Stomach (tissue), 9 donors: ENCODE results near the gene STAB1. TPM values are rescaled to one million over a fixed set of nuclear protein-coding genes. Genes with fewer than 3 reads are reported as not detected.

Experiments
- DNase-seq, 2 donors: peaks; one replicate each; pipeline versions ENCODE4 v3.0.0 to v3.0.0-alpha.2; 2013 to 2019
- H3K27ac ChIP-seq, 5 donors: fragments of 200-600 bp in 4 of 5; sonication (generic) in 4 of 5; one replicate each; pipeline ENCODE4 v1.5.1; 2013 to 2019; ENCODE audit warnings: mild to moderate bottlenecking in 1 of 5, moderate library complexity in 1 of 5
- H3K27me3 ChIP-seq, 3 donors: fragments of 200-600 bp; sonication (generic); one replicate each; pipeline ENCODE4 v1.5.1; 2017 to 2019; ENCODE audit warnings: mixed run types in 1 of 3
- H3K36me3 ChIP-seq, 4 donors: fragments of 200-600 bp; sonication (generic); 1 replicate in 3 of 4; 2 replicates in 1 of 4; pipeline ENCODE4 v1.5.1; 2016 to 2019
- H3K4me1 ChIP-seq, 4 donors: fragments of 200-600 bp; sonication (generic); one replicate each; pipeline ENCODE4 v1.5.1; 2016 to 2019
- H3K4me3 ChIP-seq, 4 donors: fragments of 200-600 bp; sonication (generic) in 3 of 4; one replicate each; pipeline ENCODE4 v1.5.1; 2016 to 2019; ENCODE audit warnings: mild to moderate bottlenecking in 1 of 4
- H3K9me3 ChIP-seq, 4 donors: fragments of 200-600 bp; sonication (generic); one replicate each; pipeline ENCODE4 v1.5.1; 2016 to 2019
- CTCF ChIP-seq, 7 experiments: fragments of 450-650 bp in 4 of 7; fragments of 200-600 bp in 3 of 7; sonication (generic) in 3 of 7; IDR thresholded peaks; one replicate each; pipeline ENCODE4 v1.5.1; 2016 to 2019; ENCODE audit warnings: antibody characterized with exemption in 7 of 7, control low read depth in 2 of 7, mild to moderate bottlenecking in 1 of 7
- EP300 ChIP-seq: sonication (generic); formaldehyde crosslinking; IDR thresholded peaks from one replicate; pipeline ENCODE4 v1.6.1; 2017; ENCODE audit warnings: antibody characterized with exemption
- POLR2A ChIP-seq, 4 donors: fragments of 450-650 bp; IDR thresholded peaks; one replicate each; pipeline ENCODE4 v1.6.1; 2016; ENCODE audit warnings: antibody characterized with exemption in 4 of 4, control low read depth in 2 of 4, mild to moderate bottlenecking in 1 of 4, moderate library complexity in 1 of 4
- POLR2AphosphoS5 ChIP-seq, 3 donors: sonication (generic); formaldehyde crosslinking; IDR thresholded peaks; one replicate each; pipeline ENCODE4 v1.6.1; 2016; ENCODE audit warnings: antibody characterized with exemption in 3 of 3
- WGBS, 5 donors: extraction: QIAGEN DNeasy Blood & Tissue Kit in 3 of 5; methylation state at CpG; one replicate each; pipeline versions ENCODE4 v1.1.5 to v1.1.7; 2013 to 2018; 5-methylcytosine and 5-hydroxymethylcytosine counted together
- intact Hi-C: fragments of 100-400 bp; cut with DNase I; formaldehyde crosslinking; loops from one replicate; pipeline ENCODE4 v1.15.1; 2023; ENCODE audit warnings: low total_unique reads
- polyA plus RNA-seq, 3 donors: library from polyadenylated mRNA; stranded (reverse); fragments of 200-250 nt; gene quantifications; one replicate each; pipeline ENCODE4 v1.2.3, GENCODE V29; 2013
- total RNA-seq, 5 donors: library from RNA; depleted of rRNA; stranded (reverse); fragments of >200 nt; gene quantifications; one replicate each; pipeline versions ENCODE4 v1.1.0 to v1.2.3, GENCODE V29; 2014 to 2016
- donor health status: healthy with polysubstance abuse.
- donor health status: Bipolar disorder and iron deficiency.
- donor health status: healthy.

Gene STAB1
- total and polyA plus RNA-seq, 8 donors = 33.7 to 295 (median 62.8) TPM

DNA sequence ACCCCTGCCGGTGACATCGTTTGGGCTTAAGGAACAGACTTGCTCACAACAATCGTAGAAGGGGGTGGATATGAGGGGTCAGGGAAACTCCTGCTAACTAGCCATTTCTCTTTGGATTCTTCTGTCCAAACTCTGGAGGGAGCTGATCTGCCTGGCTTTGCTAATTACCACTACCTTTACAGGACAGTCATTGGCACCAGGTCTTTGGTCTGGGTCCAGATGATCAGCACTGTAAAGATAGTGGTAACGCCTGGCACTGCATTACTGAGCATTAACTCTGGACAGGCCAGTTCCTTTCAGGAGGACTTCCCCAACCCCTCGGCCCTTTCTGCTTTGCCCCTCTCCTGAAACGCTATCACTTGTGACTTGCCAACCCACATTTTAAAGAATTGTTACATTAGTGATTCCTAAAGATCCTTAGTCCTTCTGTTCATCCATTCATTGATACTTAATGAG, 42.1 kb downstream of the STAB1 start:
- peak overlapping the region; percentile 81 to 96 (median 89) for H3K27ac ChIP-seq
- peak overlapping the region; percentile 68 to 81 (median 79) for H3K4me3 ChIP-seq
- peaks cover 0 to 13% (median 0%) of the 10 kb centered on the region in 3 donors for H3K27me3 ChIP-seq
- peaks cover 0 to 25% (median 16%) of the 10 kb centered on the region in 4 donors for H3K36me3 ChIP-seq
- 1 to 3% (median 2%) methylated on average over 6 of the region's 6 CpGs for WGBS, 5 donors
- intact Hi-C loops = no loop called here
- no peaks in the 10 kb centered on the region for H3K9me3 ChIP-seq
- DNase-seq = no peak
- TF ChIP-seq EP300 = no peak
- no peak for TF ChIP-seq POLR2A (IDR thresholded peaks at IDR 0.05)
- TF ChIP-seq CTCF (IDR thresholded peaks at IDR 0.05) = no peak
- no peak for TF ChIP-seq POLR2AphosphoS5 (IDR thresholded peaks at IDR 0.05)
- peaks cover 41 to 77% (median 62%) of the 10 kb centered on the region in 4 donors for H3K4me1 ChIP-seq

GRCh38 chr3:52537726-52538421, 42.7 kb downstream of the STAB1 start:
- intact Hi-C loops = no loop called here
- Histone ChIP-seq H3K4me1 (peaks cover 34 to 70% (median 55%) of the 10 kb centered on the region in 4 donors), H3K9me3 (no peaks in the 10 kb centered on the region), H3K36me3 (peaks cover 0 to 26% (median 17%) of the 10 kb centered on the region in 4 donors), H3K27me3 (peaks cover 0 to 11% (median 0%) of the 10 kb centered on the region in 3 donors), H3K4me3 (peak overlapping the region; percentile 68 to 81 (median 79)), H3K27ac (peak overlapping the region in 4 of 5 donors; percentile 89 to 96 (median 90))
- TF ChIP-seq POLR2AphosphoS5 (IDR thresholded peaks at IDR 0.05) = no peak
- no peak for TF ChIP-seq CTCF (IDR thresholded peaks at IDR 0.05)
- no peak for TF ChIP-seq EP300
- TF ChIP-seq POLR2A (IDR thresholded peaks at IDR 0.05) = no peak
- DNase-seq = no peak
- WGBS, 5 donors = 70 to 77% (median 76%) methylated on average over 7 of the region's 7 CpGs

GRCh38 chr3:52539010-52539653, 44.0 kb downstream of the STAB1 start:
- peaks cover 5 to 32% (median 27%) of the 10 kb centered on the region in 4 donors for H3K36me3 ChIP-seq
- H3K4me1 ChIP-seq = peaks cover 28 to 62% (median 47%) of the 10 kb centered on the region in 4 donors
- no peak overlapping the region for H3K27ac ChIP-seq
- no peaks in the 10 kb centered on the region for H3K9me3 ChIP-seq
- no peak for DNase-seq
- intact Hi-C loops = no loop called here
- H3K27me3 ChIP-seq = peaks cover 0 to 3% (median 0%) of the 10 kb centered on the region in 3 donors
- WGBS, 5 donors = 72 to 85% (median 74%) methylated on average over 5 of the region's 5 CpGs
- TF ChIP-seq POLR2A (IDR thresholded peaks at IDR 0.05) = no peak
- TF ChIP-seq CTCF (IDR thresholded peaks at IDR 0.05) = no peak
- peak overlapping the region in 2 of 4 donors; percentile 68 to 80 for H3K4me3 ChIP-seq

DNA sequence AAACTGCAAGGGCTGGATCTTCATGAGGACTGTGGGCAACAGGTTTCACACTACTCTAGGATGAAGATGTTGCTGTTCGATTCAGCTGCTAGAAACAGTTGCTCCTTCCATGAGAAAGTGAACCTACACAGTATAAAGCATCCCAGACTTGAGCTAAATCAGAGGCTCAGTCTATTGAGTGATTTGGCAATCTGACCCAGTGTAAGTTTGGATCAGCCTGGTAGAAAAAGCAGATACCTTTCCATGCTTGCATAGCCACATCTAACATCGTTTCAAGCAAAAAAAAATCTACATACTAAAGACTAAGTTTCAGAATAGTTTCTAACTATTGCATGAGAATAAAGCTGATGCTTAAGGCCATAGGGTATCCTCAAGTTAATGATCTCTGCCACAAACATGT, 45.9 kb downstream of the STAB1 start:
- no peak for DNase-seq
- no peak overlapping the region for H3K4me3 ChIP-seq
- 66 to 89% (median 88%) methylated on average over 2 of the region's 2 CpGs for WGBS, 5 donors
- intact Hi-C loops = no loop called here
- no peaks in the 10 kb centered on the region for H3K9me3 ChIP-seq
- no peaks in the 10 kb centered on the region for H3K27me3 ChIP-seq
- H3K36me3 ChIP-seq = peaks cover 10 to 47% (median 40%) of the 10 kb centered on the region in 4 donors
- peak overlapping the region in 1 of 5 donors; percentile 26 for H3K27ac ChIP-seq
- peaks cover 22 to 43% (median 32%) of the 10 kb centered on the region in 4 donors for H3K4me1 ChIP-seq
- TF ChIP-seq EP300 (no peak), POLR2AphosphoS5 (IDR thresholded peaks at IDR 0.05) (no peak), CTCF (IDR thresholded peaks at IDR 0.05) (no peak), POLR2A (IDR thresholded peaks at IDR 0.05) (no peak)
